Suprapubic skin (tissue), 4 donors: Measurements from ENCODE around the gene RBM45. TPM values are rescaled to one million over a fixed set of nuclear protein-coding genes. Genes with fewer than 3 reads are reported as not detected.

Experiments
- DNase-seq, 2 donors: peaks; one replicate each; pipeline ENCODE4 v3.0.0-alpha.2; 2019; ENCODE audit warnings: low spot score in 2 of 2
- H3K27ac ChIP-seq: fragments of 200-600 bp; sonication (generic); one replicate; pipeline ENCODE4 v1.5.1; 2019
- H3K27me3 ChIP-seq: fragments of 200-600 bp; sonication (generic); one replicate; pipeline ENCODE4 v1.5.1; 2019
- H3K36me3 ChIP-seq: fragments of 200-600 bp; sonication (generic); one replicate; pipeline ENCODE4 v1.5.1; 2019
- H3K4me1 ChIP-seq: fragments of 200-600 bp; sonication (generic); one replicate; pipeline ENCODE4 v1.5.1; 2019
- H3K4me3 ChIP-seq: fragments of 200-600 bp; sonication (generic); one replicate; pipeline ENCODE4 v1.5.1; 2019; ENCODE audit warnings: mild to moderate bottlenecking
- H3K9me3 ChIP-seq: fragments of 200-600 bp; sonication (generic); one replicate; pipeline ENCODE4 v1.5.1; 2019
- CTCF ChIP-seq, 2 donors: fragments of 200-600 bp in 1 of 2; fragments of 450-650 bp in 1 of 2; sonication (generic) in 1 of 2; IDR thresholded peaks; one replicate each; pipeline ENCODE4 v1.5.1; 2016 to 2019; ENCODE audit warnings: antibody characterized with exemption in 2 of 2, mild to moderate bottlenecking in 1 of 2, moderate library complexity in 1 of 2
- EP300 ChIP-seq: sonication (generic); formaldehyde crosslinking; IDR thresholded peaks from one replicate; pipeline ENCODE4 v1.6.1; 2017; ENCODE audit warnings: antibody characterized with exemption
- POLR2A ChIP-seq, 2 donors: fragments of 450-650 bp; IDR thresholded peaks; one replicate each; pipeline ENCODE4 v1.6.1; 2017; ENCODE audit warnings: antibody characterized with exemption in 2 of 2, mild to moderate bottlenecking in 2 of 2, moderate library complexity in 2 of 2
- POLR2AphosphoS5 ChIP-seq, 3 donors: sonication (generic); formaldehyde crosslinking; IDR thresholded peaks; one replicate each; pipeline ENCODE4 v1.6.1; 2017; ENCODE audit warnings: antibody characterized with exemption in 3 of 3
- WGBS: methylation state at CpG from one replicate; pipeline ENCODE4 v1.1.5; 2018; 5-methylcytosine and 5-hydroxymethylcytosine counted together
- total RNA-seq, 4 donors: library from RNA; depleted of rRNA; stranded (reverse); fragments of >200 nt; gene quantifications; one replicate each; pipeline ENCODE4 v1.1.0, GENCODE V29; 2016

The RBM45 gene
- total RNA-seq, 4 donors from 2014 or later = 7.0 to 11.7 (median 10.5) TPM

GRCh38 chr2:178069551-178069950 is 42.7 kb upstream of the RBM45 start:
- H3K27ac ChIP-seq = no peak overlapping the region
- no peak for TF ChIP-seq POLR2AphosphoS5 (IDR thresholded peaks at IDR 0.05)
- TF ChIP-seq CTCF (IDR thresholded peaks at IDR 0.05) = no peak
- TF ChIP-seq EP300 = no peak
- TF ChIP-seq POLR2A (IDR thresholded peaks at IDR 0.05) = no peak
- H3K36me3 ChIP-seq = no peaks in the 10 kb centered on the region
- H3K4me3 ChIP-seq = no peak overlapping the region
- peaks cover 14% of the 10 kb centered on the region for H3K4me1 ChIP-seq
- no peak for DNase-seq
- H3K9me3 ChIP-seq = no peaks in the 10 kb centered on the region
- WGBS = 46% methylated on average over 1 of the region's 1 CpG
- peaks cover 21% of the 10 kb centered on the region for H3K27me3 ChIP-seq

GRCh38 chr2:178070824-178071223 is 41.4 kb upstream of the RBM45 start:
- no peak overlapping the region for H3K27ac ChIP-seq
- WGBS = 47% methylated on average over 2 of the region's 2 CpGs
- no peak overlapping the region for H3K4me3 ChIP-seq
- no peaks in the 10 kb centered on the region for H3K9me3 ChIP-seq
- peaks cover 21% of the 10 kb centered on the region for H3K27me3 ChIP-seq
- TF ChIP-seq CTCF (IDR thresholded peaks at IDR 0.05) = no peak
- no peak for TF ChIP-seq EP300
- TF ChIP-seq POLR2A (IDR thresholded peaks at IDR 0.05) = no peak
- no peak for TF ChIP-seq POLR2AphosphoS5 (IDR thresholded peaks at IDR 0.05)
- peaks cover 14% of the 10 kb centered on the region for H3K4me1 ChIP-seq
- H3K36me3 ChIP-seq = no peaks in the 10 kb centered on the region
- no peak for DNase-seq

GRCh38 chr2:178072000-178072382 is 40.2 kb upstream of the RBM45 start:
- H3K27me3 ChIP-seq = peaks cover 21% of the 10 kb centered on the region
- H3K4me3 ChIP-seq = peak overlapping the region; percentile 46
- no peak for DNase-seq
- TF ChIP-seq POLR2A (IDR thresholded peaks at IDR 0.05) (no peak), CTCF (IDR thresholded peaks at IDR 0.05) (no peak), POLR2AphosphoS5 (IDR thresholded peaks at IDR 0.05) (no peak), EP300 (no peak)
- no peak overlapping the region for H3K27ac ChIP-seq
- WGBS = 80% methylated on average over 10 of the region's 11 CpGs
- H3K36me3 ChIP-seq = no peaks in the 10 kb centered on the region
- H3K9me3 ChIP-seq = no peaks in the 10 kb centered on the region
- H3K4me1 ChIP-seq = peaks cover 14% of the 10 kb centered on the region

GRCh38 chr2:178072383-178073301 is 39.6 kb upstream of the RBM45 start, which contains the start of gene PDE11A:
Gene PDE11A (minus strand): TSS chr2:178072777. CDS start chr2:178072437, 340 bp downstream.
- H3K36me3 ChIP-seq = no peaks in the 10 kb centered on the region
- WGBS = 4% methylated on average over 28 of the region's 44 CpGs
- peak within 1 kb of the TSS; percentile 23 for H3K27ac ChIP-seq
- H3K9me3 ChIP-seq = no peaks in the 10 kb centered on the region
- H3K27me3 ChIP-seq = peaks cover 21% of the 10 kb centered on the region
- H3K4me3 ChIP-seq = peak within 1 kb of the TSS; percentile 46
- peak; percentile 80 to 85 for DNase-seq
- peaks cover 14% of the 10 kb centered on the region for H3K4me1 ChIP-seq
- no peak for TF ChIP-seq POLR2AphosphoS5 (IDR thresholded peaks at IDR 0.05)
- no peak for TF ChIP-seq POLR2A (IDR thresholded peaks at IDR 0.05)
- no peak for TF ChIP-seq EP300
- no peak for TF ChIP-seq CTCF (IDR thresholded peaks at IDR 0.05)
